T-helper 22 cell (primary cell): ENCODE data around the gene EMSY.
"Not testable (repeated sequence)": the region's sequence is repeated elsewhere in the genome, so short reads cannot be mapped to it uniquely, and the experiment has no call there.

ENCODE experiments used
- DNase-seq: peaks from one replicate; pipeline ENCODE4 v3.0.0-alpha.2; 2020; ENCODE audit warnings: low read depth

Gene EMSY

GRCh38 chr11:76444384-76445120 lies at the start of gene EMSY:
Gene EMSY, plus strand, starts transcription at chr11:76445018. Its CDS starts 1,921 bp downstream, at chr11:76446939.
- DNase-seq, result peak; percentile 91

- DNase-seq, result no peak
Measured at GRCh38 chr11:76395296-76395695, 49.5 kb upstream of the EMSY start.

GRCh38 chr11:76397383-76397782 lies 47.4 kb upstream of the EMSY start:
- DNase-seq, result no peak

- no peak for DNase-seq
Measured at GRCh38 chr11:76400967-76401366, 43.9 kb upstream of the EMSY start.

- not testable (repeated sequence) for DNase-seq
Measured at GRCh38 chr11:76401484-76401883, 43.3 kb upstream of the EMSY start.

GRCh38 chr11:76406359-76406758 lies 38.5 kb upstream of the EMSY start:
- DNase-seq, result no peak

- no peak for DNase-seq
Measured at GRCh38 chr11:76408171-76408965, 36.5 kb upstream of the EMSY start.

GRCh38 chr11:76410851-76411357 lies 33.9 kb upstream of the EMSY start:
- no peak for DNase-seq

- no peak for DNase-seq
Measured at GRCh38 chr11:76415073-76415472, 29.7 kb upstream of the EMSY start.

- no peak for DNase-seq
Measured at GRCh38 chr11:76419896-76420295, 24.9 kb upstream of the EMSY start.

GRCh38 chr11:76424379-76424778 lies 20.4 kb upstream of the EMSY start:
- no peak for DNase-seq

- no peak for DNase-seq
Measured at GRCh38 chr11:76424891-76425290, 19.9 kb upstream of the EMSY start.

- no peak for DNase-seq
Measured at GRCh38 chr11:76426660-76427059, 18.2 kb upstream of the EMSY start.

GRCh38 chr11:76436020-76436419 lies 8.8 kb upstream of the EMSY start:
- no peak for DNase-seq

GRCh38 chr11:76443268-76443980 lies 1.4 kb upstream of the EMSY start:
- DNase-seq, result no peak

GRCh38 chr11:76444065-76444383 lies 794 bp upstream of the EMSY start:
- no peak for DNase-seq

GRCh38 chr11:76445121-76446084 lies 585 bp downstream of the EMSY start:
- peak; percentile 47 for DNase-seq

GRCh38 chr11:76448506-76448905 lies 3.7 kb downstream of the EMSY start:
- DNase-seq, result no peak

GRCh38 chr11:76453248-76453647 lies 8.4 kb downstream of the EMSY start:
- no peak for DNase-seq

GRCh38 chr11:76455331-76455730 lies 10.5 kb downstream of the EMSY start:
- no peak for DNase-seq

GRCh38 chr11:76455931-76456330 lies 11.1 kb downstream of the EMSY start:
- DNase-seq, result no peak

GRCh38 chr11:76456571-76456970 lies 11.8 kb downstream of the EMSY start:
- DNase-seq, result no peak
